Breast epithelium (tissue), 4 donors: Measurements from ENCODE around the gene GCH1. TPM values are rescaled to one million over a fixed set of nuclear protein-coding genes. Genes with fewer than 3 reads are reported as not detected.

Experiments used
- DNase-seq, 2 donors: peaks; one replicate each; pipeline ENCODE4 v3.0.0-alpha.2; 2019; ENCODE audit warnings: low spot score in 2 of 2
- H3K27ac ChIP-seq, 2 donors: fragments of 200-600 bp; sonication (generic) in 1 of 2; one replicate each; pipeline ENCODE4 v1.5.1; 2016 to 2019; ENCODE audit warnings: mild to moderate bottlenecking in 1 of 2
- H3K27me3 ChIP-seq, 2 donors: fragments of 200-600 bp; sonication (generic) in 1 of 2; one replicate each; pipeline versions ENCODE4 v1.5.1 to v1.6.0; 2017 to 2019; ENCODE audit warnings: control low read depth in 1 of 2, mild to moderate bottlenecking in 1 of 2
- H3K36me3 ChIP-seq: fragments of 200-600 bp; one replicate; pipeline ENCODE4 v1.5.1; 2019
- H3K4me1 ChIP-seq, 2 donors: fragments of 200-600 bp; sonication (generic); one replicate each; pipeline ENCODE4 v1.5.1; 2016 to 2019; ENCODE audit warnings: control low read depth in 1 of 2
- H3K4me3 ChIP-seq, 3 donors: fragments of 200-600 bp; sonication (generic); 1 replicate in 2 of 3; 2 replicates in 1 of 3; pipeline ENCODE4 v1.5.1; 2016 to 2019; ENCODE audit warnings: mild to moderate bottlenecking in 3 of 3, moderate library complexity in 2 of 3
- H3K9me3 ChIP-seq, 2 donors: fragments of 200-600 bp; sonication (generic) in 1 of 2; one replicate each; pipeline ENCODE4 v1.5.1; 2016 to 2019; ENCODE audit warnings: control low read depth in 1 of 2
- POLR2A ChIP-seq: fragments of 450-650 bp; IDR thresholded peaks from one replicate; pipeline ENCODE4 v1.6.1; 2016; ENCODE audit warnings: antibody characterized with exemption, mild to moderate bottlenecking, moderate library complexity
- POLR2AphosphoS5 ChIP-seq, 3 donors: sonication (generic); formaldehyde crosslinking; IDR thresholded peaks; one replicate each; pipeline ENCODE4 v1.6.1; 2017; ENCODE audit warnings: antibody characterized with exemption in 3 of 3
- intact Hi-C: fragments of 100-400 bp; cut with DNase I; formaldehyde crosslinking; loops from one replicate; pipeline ENCODE4 v1.15.1; 2023; ENCODE audit warnings: low total_unique reads
- total RNA-seq, 3 donors: library from RNA; depleted of rRNA; stranded (reverse); fragments of >200 nt; gene quantifications; one replicate each; pipeline ENCODE4 v1.1.0, GENCODE V29; 2016
- TF ChIP-seq, protein P1 (sequence below), 3 donors: fragments of 450-650 bp; IDR thresholded peaks; one replicate each; pipeline ENCODE4 v1.5.1; 2016 to 2017; ENCODE audit warnings: antibody characterized with exemption in 3 of 3, mild to moderate bottlenecking in 3 of 3, moderate library complexity in 3 of 3

Gene GCH1
- total RNA-seq, 3 donors from 2014 or later: 3.4 to 20.1 (median 19.3) TPM

DNA sequence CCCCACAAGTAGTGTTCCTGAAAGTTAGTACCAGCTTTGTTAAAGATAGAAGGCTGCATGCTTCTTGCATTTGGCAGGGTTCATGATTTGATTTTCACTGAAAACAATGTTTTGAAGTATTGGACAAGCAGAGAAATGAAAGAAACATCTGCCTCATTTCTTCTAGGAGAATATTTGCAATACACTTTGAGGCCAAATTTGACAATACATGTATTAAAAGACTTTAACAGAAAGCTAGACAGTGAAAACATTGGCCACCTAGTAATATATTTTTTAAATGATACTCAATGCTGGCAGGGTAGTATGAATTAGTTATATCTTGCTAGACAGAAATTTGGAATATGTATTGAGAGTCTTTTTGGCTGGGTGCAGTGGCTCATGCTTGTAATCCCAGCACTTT is 68.5 kb downstream of the GCH1 start:
- DNase-seq: no peak
- Histone ChIP-seq H3K27ac (no peak overlapping the region), H3K9me3 (no peaks in the 10 kb centered on the region), H3K36me3 (no peaks in the 10 kb centered on the region), H3K4me1 (no peaks in the 10 kb centered on the region), H3K27me3 (no peaks in the 10 kb centered on the region), H3K4me3 (no peak overlapping the region)
- intact Hi-C loops: no loop called here
- TF ChIP-seq, protein P1, sequence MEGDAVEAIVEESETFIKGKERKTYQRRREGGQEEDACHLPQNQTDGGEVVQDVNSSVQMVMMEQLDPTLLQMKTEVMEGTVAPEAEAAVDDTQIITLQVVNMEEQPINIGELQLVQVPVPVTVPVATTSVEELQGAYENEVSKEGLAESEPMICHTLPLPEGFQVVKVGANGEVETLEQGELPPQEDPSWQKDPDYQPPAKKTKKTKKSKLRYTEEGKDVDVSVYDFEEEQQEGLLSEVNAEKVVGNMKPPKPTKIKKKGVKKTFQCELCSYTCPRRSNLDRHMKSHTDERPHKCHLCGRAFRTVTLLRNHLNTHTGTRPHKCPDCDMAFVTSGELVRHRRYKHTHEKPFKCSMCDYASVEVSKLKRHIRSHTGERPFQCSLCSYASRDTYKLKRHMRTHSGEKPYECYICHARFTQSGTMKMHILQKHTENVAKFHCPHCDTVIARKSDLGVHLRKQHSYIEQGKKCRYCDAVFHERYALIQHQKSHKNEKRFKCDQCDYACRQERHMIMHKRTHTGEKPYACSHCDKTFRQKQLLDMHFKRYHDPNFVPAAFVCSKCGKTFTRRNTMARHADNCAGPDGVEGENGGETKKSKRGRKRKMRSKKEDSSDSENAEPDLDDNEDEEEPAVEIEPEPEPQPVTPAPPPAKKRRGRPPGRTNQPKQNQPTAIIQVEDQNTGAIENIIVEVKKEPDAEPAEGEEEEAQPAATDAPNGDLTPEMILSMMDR (IDR thresholded peaks at IDR 0.05): no peak
- no peak for TF ChIP-seq POLR2AphosphoS5 (IDR thresholded peaks at IDR 0.05)
- TF ChIP-seq POLR2A: no peak

- DNase-seq: no peak
These were observed 72.0 kb downstream of the GCH1 start for GRCh38 chr14:54830650-54831049.

DNA sequence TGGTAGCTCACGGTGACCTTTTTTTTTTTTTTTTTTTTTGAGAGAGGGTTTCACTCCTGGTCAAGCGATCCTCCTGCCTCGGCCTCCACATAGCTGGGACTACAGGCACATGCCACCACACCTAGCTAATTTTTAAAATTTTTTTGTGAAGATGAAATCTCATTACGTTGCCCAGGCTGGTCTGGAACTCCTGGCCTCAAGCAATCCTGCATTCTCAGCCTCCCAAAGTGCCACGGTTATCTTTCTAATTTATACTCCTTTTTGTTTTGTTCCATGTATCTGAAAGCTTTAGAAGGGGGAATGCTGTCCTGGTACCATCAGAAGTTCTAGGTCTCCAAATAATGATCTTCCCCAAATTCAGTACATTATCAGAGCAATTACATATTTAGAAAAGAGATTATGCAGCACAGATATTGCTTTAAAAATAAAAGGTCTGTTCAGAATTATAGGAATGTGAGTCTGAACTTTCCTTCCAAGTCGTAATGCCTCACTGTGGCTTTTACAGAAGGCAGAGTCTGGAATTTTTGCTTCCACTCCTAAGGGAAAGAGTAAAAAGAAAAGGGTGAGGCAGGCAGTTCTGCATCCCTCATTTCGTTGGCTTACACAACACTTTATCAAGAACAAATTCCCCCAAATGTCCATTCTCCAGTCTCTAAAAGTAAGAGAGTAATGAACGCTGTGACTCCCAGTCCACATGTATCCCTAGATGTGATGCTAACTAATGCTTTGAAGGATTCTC is 73.0 kb downstream of the GCH1 start:
- H3K9me3 ChIP-seq: peaks cover 0 to 7% of the 10 kb centered on the region in 2 donors
- DNase-seq: no peak
- TF ChIP-seq POLR2AphosphoS5 (IDR thresholded peaks at IDR 0.05) (no peak), POLR2A (no peak)
- TF ChIP-seq, protein P1 (IDR thresholded peaks at IDR 0.05): no peak
- H3K27ac ChIP-seq: no peak overlapping the region
- intact Hi-C loops: no loop called here
- no peaks in the 10 kb centered on the region for H3K27me3 ChIP-seq
- no peaks in the 10 kb centered on the region for H3K4me1 ChIP-seq
- no peak overlapping the region for H3K4me3 ChIP-seq
- no peaks in the 10 kb centered on the region for H3K36me3 ChIP-seq

More at GRCh38 chr14:54830650-54831049, 72.0 kb downstream of the GCH1 start:
- Histone ChIP-seq H3K27ac (no peak overlapping the region), H3K4me3 (no peak overlapping the region), H3K36me3 (no peaks in the 10 kb centered on the region), H3K9me3 (no peaks in the 10 kb centered on the region), H3K4me1 (no peaks in the 10 kb centered on the region), H3K27me3 (no peaks in the 10 kb centered on the region)
- TF ChIP-seq, protein P1 (IDR thresholded peaks at IDR 0.05): no peak
- no peak for TF ChIP-seq POLR2AphosphoS5 (IDR thresholded peaks at IDR 0.05)
- no peak for TF ChIP-seq POLR2A
- intact Hi-C loops: no loop called here

GRCh38 chr14:54828037-54828436 is 74.6 kb downstream of the GCH1 start:
- intact Hi-C loops: no loop called here
- H3K4me3 ChIP-seq: no peak overlapping the region
- TF ChIP-seq, protein P1 (IDR thresholded peaks at IDR 0.05): no peak
- TF ChIP-seq POLR2AphosphoS5 (IDR thresholded peaks at IDR 0.05) (no peak), POLR2A (no peak)
- peaks cover 12 to 22% of the 10 kb centered on the region in 2 donors for H3K9me3 ChIP-seq
- no peak overlapping the region for H3K27ac ChIP-seq
- no peaks in the 10 kb centered on the region for H3K27me3 ChIP-seq
- no peak for DNase-seq
- no peaks in the 10 kb centered on the region for H3K36me3 ChIP-seq
- no peaks in the 10 kb centered on the region for H3K4me1 ChIP-seq

DNA sequence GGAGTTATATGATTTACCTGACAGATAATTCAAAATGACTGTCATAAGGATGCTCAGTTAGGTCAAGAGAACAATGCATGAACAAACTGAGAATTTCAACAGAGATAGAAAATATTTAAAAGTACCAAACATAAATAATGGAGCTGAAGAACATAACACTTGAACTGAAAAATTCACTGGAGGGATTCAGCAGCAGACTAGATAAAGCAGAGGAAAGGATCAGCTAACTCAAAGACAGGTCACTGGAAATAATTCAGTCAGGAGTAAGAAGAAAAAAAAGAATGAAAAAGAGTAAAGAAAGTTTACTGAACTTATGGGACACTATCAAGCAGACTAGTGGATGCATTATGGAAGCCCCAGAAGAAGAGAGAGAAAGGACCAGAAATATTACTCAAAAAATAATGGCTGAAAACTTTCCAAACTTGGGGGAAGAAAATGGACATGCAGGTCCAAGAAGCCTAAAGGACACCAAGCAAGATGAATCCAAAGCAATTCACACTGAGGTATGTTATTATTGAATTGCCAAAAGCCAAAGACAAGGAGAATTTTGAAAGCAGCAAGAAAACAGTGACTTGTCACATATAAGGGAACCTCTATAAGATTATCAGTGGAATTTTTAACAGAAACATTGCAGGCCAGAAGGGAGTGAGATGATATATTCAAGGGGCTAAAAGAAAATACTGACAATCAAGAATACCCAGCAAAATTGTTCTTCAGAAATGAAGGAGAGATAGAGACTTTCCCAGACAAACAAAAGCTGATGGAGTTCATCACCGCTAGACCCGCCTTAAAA is 78.7 kb downstream of the GCH1 start:
- no peaks in the 10 kb centered on the region for H3K36me3 ChIP-seq
- DNase-seq: no peak
- H3K27me3 ChIP-seq: no peaks in the 10 kb centered on the region
- peaks cover 14 to 26% of the 10 kb centered on the region in 2 donors for H3K9me3 ChIP-seq
- no peak overlapping the region for H3K27ac ChIP-seq
- H3K4me3 ChIP-seq: no peak overlapping the region
- TF ChIP-seq POLR2A (no peak), POLR2AphosphoS5 (IDR thresholded peaks at IDR 0.05) (no peak)
- TF ChIP-seq, protein P1 (IDR thresholded peaks at IDR 0.05): no peak
- no peaks in the 10 kb centered on the region for H3K4me1 ChIP-seq
- intact Hi-C loops: no loop called here
